Thyroid gland (tissue), 4 donors: Measurements from ENCODE around the gene KISS1R.

Experiments
- POLR2A ChIP-seq, 2 donors: fragments of 450-650 bp; IDR thresholded peaks; one replicate each; pipeline ENCODE4 v1.6.1; 2017; ENCODE audit warnings: antibody characterized with exemption in 2 of 2, mild to moderate bottlenecking in 2 of 2, moderate library complexity in 1 of 2
- TF ChIP-seq, protein P1 (sequence below), 6 experiments: fragments of 200-600 bp in 3 of 6; fragments of 450-650 bp in 3 of 6; sonication (generic) in 3 of 6; IDR thresholded peaks; one replicate each; pipeline ENCODE4 v1.5.1; 2016 to 2019; ENCODE audit warnings: antibody characterized with exemption in 6 of 6, mild to moderate bottlenecking in 2 of 6, inconsistent platforms in 1 of 6, moderate library complexity in 1 of 6

DNA sequence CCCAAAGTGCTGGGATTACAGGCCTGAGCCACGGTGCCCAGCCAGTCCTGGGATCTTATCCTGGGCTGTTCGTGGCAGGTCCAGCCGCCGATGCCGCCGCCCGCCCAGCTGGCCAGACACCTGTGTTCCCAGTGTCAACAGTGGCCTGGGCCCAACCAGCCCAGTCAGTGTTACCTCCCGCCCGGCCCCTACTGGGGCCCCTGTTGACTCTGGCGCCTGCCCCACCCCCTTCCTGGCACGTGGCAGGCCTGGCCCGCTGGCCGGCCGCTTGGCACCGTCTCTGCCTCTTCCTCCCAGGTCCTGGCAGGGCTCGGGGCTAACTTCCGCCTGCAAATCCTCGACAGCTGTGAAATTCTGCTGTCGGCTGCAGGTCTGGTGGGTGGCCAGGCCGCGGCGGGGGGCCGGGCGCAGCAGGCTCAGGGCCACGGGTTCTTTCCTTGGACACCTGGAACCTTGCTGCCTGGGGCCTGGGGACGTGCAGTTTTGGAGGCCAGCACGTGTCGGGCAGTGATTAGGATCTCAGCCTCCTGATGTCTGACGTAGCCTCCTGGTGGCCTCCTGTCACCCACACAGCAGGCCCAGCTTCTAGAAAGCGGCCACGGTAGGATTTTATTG lies 17.8 kb downstream of the KISS1R start:
- peak in 1 of 2 donors; percentile 43 for TF ChIP-seq POLR2A (IDR thresholded peaks at IDR 0.05)
- TF ChIP-seq, protein P1, sequence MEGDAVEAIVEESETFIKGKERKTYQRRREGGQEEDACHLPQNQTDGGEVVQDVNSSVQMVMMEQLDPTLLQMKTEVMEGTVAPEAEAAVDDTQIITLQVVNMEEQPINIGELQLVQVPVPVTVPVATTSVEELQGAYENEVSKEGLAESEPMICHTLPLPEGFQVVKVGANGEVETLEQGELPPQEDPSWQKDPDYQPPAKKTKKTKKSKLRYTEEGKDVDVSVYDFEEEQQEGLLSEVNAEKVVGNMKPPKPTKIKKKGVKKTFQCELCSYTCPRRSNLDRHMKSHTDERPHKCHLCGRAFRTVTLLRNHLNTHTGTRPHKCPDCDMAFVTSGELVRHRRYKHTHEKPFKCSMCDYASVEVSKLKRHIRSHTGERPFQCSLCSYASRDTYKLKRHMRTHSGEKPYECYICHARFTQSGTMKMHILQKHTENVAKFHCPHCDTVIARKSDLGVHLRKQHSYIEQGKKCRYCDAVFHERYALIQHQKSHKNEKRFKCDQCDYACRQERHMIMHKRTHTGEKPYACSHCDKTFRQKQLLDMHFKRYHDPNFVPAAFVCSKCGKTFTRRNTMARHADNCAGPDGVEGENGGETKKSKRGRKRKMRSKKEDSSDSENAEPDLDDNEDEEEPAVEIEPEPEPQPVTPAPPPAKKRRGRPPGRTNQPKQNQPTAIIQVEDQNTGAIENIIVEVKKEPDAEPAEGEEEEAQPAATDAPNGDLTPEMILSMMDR (IDR thresholded peaks at IDR 0.05): peak in 1 of 6 experiments; percentile 15
